ENCODE data around the gene CPEB4. TPM values are rescaled to one million over a fixed set of nuclear protein-coding genes. Genes with fewer than 3 reads are reported as not detected.

CPEB4 gene
- total RNA-seq, 4 donors from 2014 or later: 97.8 to 109 (median 102) TPM

- in situ Hi-C loops (cut with MboI; ENCODE audit: low sequenced_read_pairs in 4 of 4): loop anchor here in 3 of 4 donors (5.0 to 10.0 kb wide), 3 partner anchors 118 to 271 kb away; partner anchors contain the start of gene BOD1 (in 2 of the 3)
- H3K9me3 ChIP-seq: no peaks in the 10 kb centered on the region
- DNase-seq (no peak), ATAC-seq (no peak)
- no peak overlapping the region for H3K4me3 ChIP-seq
- H3K27ac ChIP-seq: peak overlapping the region in 2 of 4 donors; percentile 11 to 19
- no peaks in the 10 kb centered on the region for H3K27me3 ChIP-seq
- H3K4me1 ChIP-seq: peaks cover 0 to 13% of the 10 kb centered on the region in 2 donors
- intact Hi-C loops (cut with DNase I; ENCODE audit: low total_unique reads): loop anchor here (5.0 to 10.0 kb wide), 2 partner anchors 213 to 429 kb away; no protein-coding TSS in a partner anchor
- no peaks in the 10 kb centered on the region for H3K36me3 ChIP-seq
- TF ChIP-seq, protein P1, sequence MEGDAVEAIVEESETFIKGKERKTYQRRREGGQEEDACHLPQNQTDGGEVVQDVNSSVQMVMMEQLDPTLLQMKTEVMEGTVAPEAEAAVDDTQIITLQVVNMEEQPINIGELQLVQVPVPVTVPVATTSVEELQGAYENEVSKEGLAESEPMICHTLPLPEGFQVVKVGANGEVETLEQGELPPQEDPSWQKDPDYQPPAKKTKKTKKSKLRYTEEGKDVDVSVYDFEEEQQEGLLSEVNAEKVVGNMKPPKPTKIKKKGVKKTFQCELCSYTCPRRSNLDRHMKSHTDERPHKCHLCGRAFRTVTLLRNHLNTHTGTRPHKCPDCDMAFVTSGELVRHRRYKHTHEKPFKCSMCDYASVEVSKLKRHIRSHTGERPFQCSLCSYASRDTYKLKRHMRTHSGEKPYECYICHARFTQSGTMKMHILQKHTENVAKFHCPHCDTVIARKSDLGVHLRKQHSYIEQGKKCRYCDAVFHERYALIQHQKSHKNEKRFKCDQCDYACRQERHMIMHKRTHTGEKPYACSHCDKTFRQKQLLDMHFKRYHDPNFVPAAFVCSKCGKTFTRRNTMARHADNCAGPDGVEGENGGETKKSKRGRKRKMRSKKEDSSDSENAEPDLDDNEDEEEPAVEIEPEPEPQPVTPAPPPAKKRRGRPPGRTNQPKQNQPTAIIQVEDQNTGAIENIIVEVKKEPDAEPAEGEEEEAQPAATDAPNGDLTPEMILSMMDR (IDR thresholded peaks at IDR 0.05 in 4 of 5, conservative IDR thresholded peaks at IDR 0.05 in 1 of 5): no peak
- TF ChIP-seq POLR2A (IDR thresholded peaks at IDR 0.05): no peak
Observed at GRCh38 chr5:173885475-173886010, 2.6 kb upstream of the CPEB4 start.

GRCh38 chr5:173886150-173886549 lies 2.0 kb upstream of the CPEB4 start:
- TF ChIP-seq, protein P1 (IDR thresholded peaks at IDR 0.05 in 4 of 5, conservative IDR thresholded peaks at IDR 0.05 in 1 of 5): no peak
- no peak for TF ChIP-seq POLR2A (IDR thresholded peaks at IDR 0.05)
- Histone ChIP-seq H3K27me3 (no peaks in the 10 kb centered on the region), H3K4me3 (no peak overlapping the region), H3K9me3 (no peaks in the 10 kb centered on the region), H3K36me3 (no peaks in the 10 kb centered on the region), H3K27ac (peak overlapping the region in 2 of 4 donors; percentile 11 to 19), H3K4me1 (peaks cover 0 to 13% of the 10 kb centered on the region in 2 donors)
- ATAC-seq: no peak
- no peak for DNase-seq
- in situ Hi-C loops (cut with MboI; ENCODE audit: low sequenced_read_pairs in 4 of 4): loop anchor here in 3 of 4 donors (5.0 to 10.0 kb wide), 3 partner anchors 119 to 271 kb away; partner anchors contain the start of gene BOD1 (in 2 of the 3)
- intact Hi-C loops (cut with DNase I; ENCODE audit: low total_unique reads): loop anchor here (5.0 to 10.0 kb wide), 2 partner anchors 214 to 429 kb away; no protein-coding TSS in a partner anchor

DNA sequence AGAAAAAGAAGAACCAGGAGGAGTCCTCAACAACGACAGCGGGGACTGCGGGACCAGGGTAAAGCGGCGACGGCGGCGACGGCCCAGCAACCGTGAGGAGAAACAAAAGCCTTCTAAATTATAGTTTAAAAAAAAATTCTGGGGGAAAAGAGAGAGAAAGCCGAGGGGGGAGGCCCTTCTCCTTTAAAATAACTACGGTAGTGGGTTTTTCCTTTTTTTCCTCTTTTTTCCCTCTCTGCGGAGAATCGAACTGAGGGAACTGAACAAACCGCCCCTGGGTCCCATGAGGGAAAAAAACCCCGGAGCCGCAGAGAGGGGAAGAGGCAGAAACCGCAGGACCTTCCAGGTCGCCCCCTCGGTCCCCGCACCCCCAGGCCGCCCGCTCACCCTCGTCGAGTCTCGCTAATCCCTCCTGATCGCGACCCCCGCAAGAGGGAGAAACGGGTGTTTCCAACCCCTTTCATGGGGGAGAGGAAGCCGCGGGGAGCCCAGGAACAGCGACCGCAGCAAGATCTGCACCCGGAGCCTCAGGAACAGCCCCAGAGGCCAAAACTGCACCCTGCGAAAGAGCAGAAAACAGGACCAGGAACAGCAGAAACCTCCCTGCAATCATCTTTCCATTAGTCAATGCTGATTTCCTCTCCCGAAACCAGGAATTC lies 453 bp downstream of the CPEB4 start:
- Histone ChIP-seq H3K27ac (peak overlapping the region; percentile 94 to 99 (median 96)), H3K4me3 (peak overlapping the region; percentile 79 to 90 (median 88)), H3K4me1 (peaks cover 0 to 22% of the 10 kb centered on the region in 2 donors), H3K36me3 (no peaks in the 10 kb centered on the region), H3K9me3 (no peaks in the 10 kb centered on the region), H3K27me3 (no peaks in the 10 kb centered on the region)
- TF ChIP-seq, protein P1 (IDR thresholded peaks at IDR 0.05 in 4 of 5, conservative IDR thresholded peaks at IDR 0.05 in 1 of 5): no peak
- TF ChIP-seq POLR2A (IDR thresholded peaks at IDR 0.05): no peak
- in situ Hi-C loops (cut with MboI; ENCODE audit: low sequenced_read_pairs in 4 of 4) (loop anchor here in 3 of 4 donors (5.0 to 10.0 kb wide), 3 partner anchors 121 to 274 kb away; partner anchors contain the start of gene BOD1 (in 2 of the 3)), intact Hi-C loops (cut with DNase I; ENCODE audit: low total_unique reads) (loop anchor here (1.0 to 10.0 kb wide), 6 partner anchors 48 to 426 kb away; partner anchors contain the start of gene BOD1)
- DNase-seq (no peak), ATAC-seq (no peak)

DNA sequence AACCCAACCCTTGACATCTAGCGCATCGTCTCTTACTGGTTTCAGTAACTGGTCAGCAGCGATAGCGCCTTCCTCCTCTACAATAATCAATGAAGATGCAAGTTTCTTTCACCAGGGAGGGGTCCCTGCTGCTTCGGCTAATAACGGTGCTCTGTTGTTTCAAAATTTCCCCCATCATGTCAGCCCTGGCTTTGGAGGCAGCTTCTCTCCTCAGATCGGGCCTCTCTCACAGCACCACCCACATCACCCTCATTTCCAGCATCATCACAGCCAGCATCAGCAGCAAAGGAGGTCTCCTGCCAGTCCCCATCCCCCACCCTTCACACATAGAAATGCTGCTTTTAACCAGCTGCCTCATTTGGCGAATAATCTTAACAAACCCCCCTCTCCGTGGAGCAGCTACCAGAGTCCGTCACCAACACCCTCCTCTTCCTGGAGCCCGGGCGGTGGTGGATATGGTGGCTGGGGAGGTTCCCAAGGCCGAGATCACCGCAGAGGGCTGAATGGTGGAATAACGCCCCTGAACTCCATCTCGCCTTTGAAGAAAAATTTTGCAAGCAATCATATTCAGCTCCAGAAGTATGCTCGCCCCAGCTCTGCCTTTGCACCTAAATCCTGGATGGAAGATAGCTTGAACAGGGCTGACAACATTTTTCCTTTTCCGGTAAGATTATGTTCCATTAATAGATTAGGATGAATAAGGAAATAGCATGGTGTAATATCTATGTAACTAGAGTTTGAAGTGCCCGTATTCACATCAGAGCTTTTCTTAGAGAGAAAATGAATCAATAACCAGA lies 2.2 kb downstream of the CPEB4 start:
- DNase-seq (peak; percentile 26 to 49), ATAC-seq (no peak)
- no peaks in the 10 kb centered on the region for H3K9me3 ChIP-seq
- peak in 1 of 2 donors; percentile 10 for TF ChIP-seq POLR2A (IDR thresholded peaks at IDR 0.05)
- TF ChIP-seq, protein P1 (IDR thresholded peaks at IDR 0.05 in 4 of 5, conservative IDR thresholded peaks at IDR 0.05 in 1 of 5): no peak
- H3K27ac ChIP-seq: peak overlapping the region; percentile 94 to 99 (median 96)
- intact Hi-C loops (cut with DNase I; ENCODE audit: low total_unique reads): no loop called here
- H3K27me3 ChIP-seq: no peaks in the 10 kb centered on the region
- no peaks in the 10 kb centered on the region for H3K36me3 ChIP-seq
- H3K4me3 ChIP-seq: peak overlapping the region; percentile 79 to 90 (median 88)
- H3K4me1 ChIP-seq: peaks cover 11 to 31% of the 10 kb centered on the region in 2 donors
- in situ Hi-C loops (cut with MboI; ENCODE audit: low sequenced_read_pairs in 4 of 4): loop anchor here in 2 of 4 donors (5.0 to 10.0 kb wide), 3 partner anchors 74 to 138 kb away; no protein-coding TSS in a partner anchor
